BJ (cell line): Measurements from ENCODE around the gene KDM3B. TPM values are rescaled to one million over a fixed set of nuclear protein-coding genes. Genes with fewer than 3 reads are reported as not detected.

Experiments
- CTCF ChIA-PET: fragments of 350-600 bp; formaldehyde crosslinking; extraction: SDS; loops from one replicate; lab custom pipeline; 2021; ENCODE audit warnings: antibody characterized with exemption, inconsistent platforms; lab: Yijun Ruan, JAX
- POLR2A ChIA-PET: fragments of 300-600 bp; sonication (Branson Sonifier 250); formaldehyde crosslinking; extraction: SDS; loops from one replicate; lab custom pipeline; 2021; ENCODE audit warnings: antibody characterized with exemption; lab: Charles Lee
- DNase-seq: peaks from one replicate; pipeline ENCODE4 v3.0.0-alpha.2; 2011; ENCODE audit warnings: low read depth
- H3K27me3 ChIP-seq: 2 replicates; pipeline ENCODE4 v1.6.0; 2011; ENCODE audit warnings: low read length; ENCODE audit not compliant: control insufficient read depth, insufficient read depth
- H3K36me3 ChIP-seq: 2 replicates; pipeline ENCODE4 v1.5.1; 2011; ENCODE audit warnings: low read length; ENCODE audit not compliant: control insufficient read depth, insufficient read depth
- H3K4me3 ChIP-seq: 2 replicates; pipeline ENCODE4 v1.5.1; 2011; ENCODE audit warnings: low read depth, mild to moderate bottlenecking, control low read depth, low read length
- polyA plus RNA-seq: library from polyadenylated mRNA; depleted of rRNA; stranded (reverse); fragments of >200 nt; gene quantifications from 2 replicates; pipeline ENCODE4 v1.2.3, GENCODE V29; 2011
- TF ChIP-seq, protein P1 (sequence below): IDR thresholded peaks from 2 replicates; pipeline ENCODE4 v1.5.1; 2011; ENCODE audit warnings: low read depth, mild to moderate bottlenecking, control low read depth, inconsistent platforms, low read length, moderate library complexity; ENCODE audit not compliant: insufficient read depth

KDM3B gene
- polyA plus RNA-seq, 1 experiment = 20.4 TPM

DNA sequence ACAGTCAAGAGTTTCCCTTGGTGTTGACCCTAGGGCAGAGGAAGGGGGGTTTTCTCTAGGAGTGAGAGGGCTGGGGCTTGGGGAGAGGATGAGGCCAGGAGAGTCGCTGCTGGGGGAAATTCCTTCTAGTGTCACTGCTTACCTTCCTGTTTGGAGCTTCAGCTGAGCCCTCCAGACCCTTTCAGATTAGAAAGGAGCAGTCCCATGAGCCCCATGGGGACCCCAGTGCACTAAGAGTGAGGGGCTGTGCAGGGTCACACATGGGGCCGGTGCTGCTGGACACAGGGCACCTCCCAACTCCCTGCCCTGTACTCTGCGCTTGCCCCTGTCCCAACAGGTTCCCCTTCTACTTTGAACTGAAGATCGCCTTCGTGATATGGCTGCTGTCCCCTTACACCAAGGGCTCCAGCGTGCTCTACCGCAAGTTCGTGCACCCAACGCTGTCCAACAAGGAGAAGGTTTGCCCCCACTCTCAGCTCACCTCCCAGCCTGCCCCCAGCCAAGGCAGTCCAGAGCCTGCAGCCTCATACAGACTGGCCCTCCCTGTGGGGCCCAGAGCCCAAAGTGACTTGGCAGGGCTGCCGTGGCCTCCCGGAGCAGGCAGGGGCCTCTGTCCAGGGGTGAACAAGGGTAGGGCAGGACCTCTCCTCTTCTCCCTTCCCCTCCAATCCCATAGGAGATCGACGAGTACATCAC lies 91.7 kb downstream of the KDM3B start:
- no peaks in the 10 kb centered on the region for H3K27me3 ChIP-seq
- H3K4me3 ChIP-seq = no peak overlapping the region
- POLR2A ChIA-PET = no interaction called here
- TF ChIP-seq, protein P1, sequence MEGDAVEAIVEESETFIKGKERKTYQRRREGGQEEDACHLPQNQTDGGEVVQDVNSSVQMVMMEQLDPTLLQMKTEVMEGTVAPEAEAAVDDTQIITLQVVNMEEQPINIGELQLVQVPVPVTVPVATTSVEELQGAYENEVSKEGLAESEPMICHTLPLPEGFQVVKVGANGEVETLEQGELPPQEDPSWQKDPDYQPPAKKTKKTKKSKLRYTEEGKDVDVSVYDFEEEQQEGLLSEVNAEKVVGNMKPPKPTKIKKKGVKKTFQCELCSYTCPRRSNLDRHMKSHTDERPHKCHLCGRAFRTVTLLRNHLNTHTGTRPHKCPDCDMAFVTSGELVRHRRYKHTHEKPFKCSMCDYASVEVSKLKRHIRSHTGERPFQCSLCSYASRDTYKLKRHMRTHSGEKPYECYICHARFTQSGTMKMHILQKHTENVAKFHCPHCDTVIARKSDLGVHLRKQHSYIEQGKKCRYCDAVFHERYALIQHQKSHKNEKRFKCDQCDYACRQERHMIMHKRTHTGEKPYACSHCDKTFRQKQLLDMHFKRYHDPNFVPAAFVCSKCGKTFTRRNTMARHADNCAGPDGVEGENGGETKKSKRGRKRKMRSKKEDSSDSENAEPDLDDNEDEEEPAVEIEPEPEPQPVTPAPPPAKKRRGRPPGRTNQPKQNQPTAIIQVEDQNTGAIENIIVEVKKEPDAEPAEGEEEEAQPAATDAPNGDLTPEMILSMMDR = no peak
- CTCF ChIA-PET = interaction anchor here (1.0 to 11.0 kb wide), 2 partner anchors 11 to 59 kb away, joined by 5 to 123 read pairs; no protein-coding TSS in a partner anchor
- no peak for DNase-seq
- H3K36me3 ChIP-seq = no peaks in the 10 kb centered on the region

DNA sequence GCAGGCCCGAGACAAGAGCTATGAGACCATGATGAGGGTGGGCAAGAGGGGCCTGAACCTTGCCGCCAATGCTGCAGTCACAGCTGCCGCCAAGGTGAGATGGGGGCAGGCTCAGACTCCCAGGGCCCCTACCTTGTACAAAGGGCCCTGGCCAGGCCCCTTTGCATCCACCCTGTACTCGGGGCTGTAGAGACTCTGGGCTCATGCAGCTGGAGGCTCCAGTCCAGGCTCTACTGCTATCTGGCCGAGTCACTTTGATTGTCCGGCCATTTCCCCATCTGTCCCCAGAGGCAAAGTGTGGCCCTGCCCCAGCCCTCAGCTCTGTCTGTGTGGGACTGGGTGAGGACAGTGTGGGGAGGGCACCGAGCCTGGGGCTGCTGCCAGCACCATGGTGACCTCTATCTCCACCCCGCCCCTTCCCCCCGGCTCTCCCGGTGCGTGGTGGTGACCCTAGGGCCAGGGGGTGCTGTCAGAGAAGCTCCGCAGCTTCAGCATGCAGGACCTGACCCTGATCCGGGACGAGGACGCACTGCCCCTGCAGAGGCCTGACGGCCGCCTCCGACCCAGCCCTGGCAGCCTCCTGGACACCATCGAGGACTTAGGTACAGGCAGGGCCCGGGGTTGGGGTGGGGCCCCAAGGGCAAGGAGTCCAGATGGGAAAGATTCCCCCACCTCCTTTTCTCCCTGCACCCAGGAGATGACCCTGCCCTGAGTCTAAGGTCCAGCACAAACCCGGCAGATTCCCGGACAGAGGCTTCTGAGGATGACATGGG lies 92.5 kb downstream of the KDM3B start:
- Histone ChIP-seq H3K4me3 (no peak overlapping the region), H3K36me3 (no peaks in the 10 kb centered on the region), H3K27me3 (no peaks in the 10 kb centered on the region)
- TF ChIP-seq, protein P1 = no peak
- CTCF ChIA-PET = interaction anchor here (1.0 to 11.0 kb wide), 2 partner anchors 10 to 59 kb away, joined by 5 to 123 read pairs; no protein-coding TSS in a partner anchor
- POLR2A ChIA-PET = no interaction called here
- no peak for DNase-seq

DNA sequence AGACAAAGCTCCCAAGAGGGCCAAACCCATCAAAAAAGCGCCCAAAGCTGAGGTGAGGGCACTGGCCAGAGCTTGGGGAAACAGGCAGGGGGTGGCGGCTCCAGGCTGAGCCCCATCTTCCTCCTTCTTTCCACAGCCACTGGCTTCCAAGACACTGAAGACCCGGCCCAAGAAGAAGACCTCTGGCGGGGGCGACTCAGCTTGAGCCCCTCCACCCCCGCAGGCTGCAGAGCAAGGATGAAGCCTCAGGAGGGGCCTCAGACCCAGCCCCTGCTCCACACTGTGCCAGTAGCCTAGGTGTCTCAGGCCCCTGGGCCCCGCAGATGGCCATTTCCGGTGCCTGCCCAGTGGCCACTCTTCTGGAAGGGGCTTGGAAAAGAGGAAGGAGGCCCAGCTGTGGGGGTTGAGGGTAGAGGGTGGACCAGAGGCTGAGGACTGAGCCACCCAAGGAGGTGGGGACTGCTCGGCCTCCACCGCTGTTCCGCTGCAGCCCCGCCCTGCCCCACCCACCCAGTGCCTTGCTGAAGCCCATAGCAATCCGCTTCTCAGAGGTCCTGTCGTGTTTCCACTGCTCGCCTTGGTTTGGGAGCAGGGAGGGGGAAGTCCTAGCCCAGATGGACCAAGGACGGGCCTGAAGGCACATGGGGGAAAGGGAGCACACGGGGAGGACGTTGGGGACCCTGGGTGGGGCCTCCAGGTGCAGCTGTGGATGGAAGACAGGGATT lies 93.2 kb downstream of the KDM3B start:
- DNase-seq = no peak
- ChIA-PET CTCF (interaction anchor here (7.9 to 11.0 kb wide), 2 partner anchors 16 to 58 kb away, joined by 101 to 123 read pairs; partner anchors contain the start of gene EGR1), POLR2A (no interaction called here)
- TF ChIP-seq, protein P1 = no peak
- Histone ChIP-seq H3K36me3 (no peaks in the 10 kb centered on the region), H3K4me3 (no peak overlapping the region), H3K27me3 (no peaks in the 10 kb centered on the region)

GRCh38 chr5:138448070-138448469 lies 95.6 kb downstream of the KDM3B start:
- Histone ChIP-seq H3K4me3 (no peak overlapping the region), H3K36me3 (no peaks in the 10 kb centered on the region), H3K27me3 (no peaks in the 10 kb centered on the region)
- CTCF ChIA-PET = interaction anchor here (1.5 to 11.0 kb wide), 5 partner anchors 14 to 100 kb away, joined by 3 to 123 read pairs (median 35); partner anchors contain the start of gene EGR1
- no peak for DNase-seq
- POLR2A ChIA-PET = no interaction called here
- TF ChIP-seq, protein P1 = no peak
